ENCODE data around the gene GGA1. TPM values are rescaled to one million over a fixed set of nuclear protein-coding genes. Genes with fewer than 3 reads are reported as not detected.

The GGA1 gene
- total and polyA plus RNA-seq, 9 of the 15 experiments (the other 6 are each of a cell fraction or from before 2014, with no cell fraction given) = 1.5 to 69.5 (median 31.6) TPM

DNA sequence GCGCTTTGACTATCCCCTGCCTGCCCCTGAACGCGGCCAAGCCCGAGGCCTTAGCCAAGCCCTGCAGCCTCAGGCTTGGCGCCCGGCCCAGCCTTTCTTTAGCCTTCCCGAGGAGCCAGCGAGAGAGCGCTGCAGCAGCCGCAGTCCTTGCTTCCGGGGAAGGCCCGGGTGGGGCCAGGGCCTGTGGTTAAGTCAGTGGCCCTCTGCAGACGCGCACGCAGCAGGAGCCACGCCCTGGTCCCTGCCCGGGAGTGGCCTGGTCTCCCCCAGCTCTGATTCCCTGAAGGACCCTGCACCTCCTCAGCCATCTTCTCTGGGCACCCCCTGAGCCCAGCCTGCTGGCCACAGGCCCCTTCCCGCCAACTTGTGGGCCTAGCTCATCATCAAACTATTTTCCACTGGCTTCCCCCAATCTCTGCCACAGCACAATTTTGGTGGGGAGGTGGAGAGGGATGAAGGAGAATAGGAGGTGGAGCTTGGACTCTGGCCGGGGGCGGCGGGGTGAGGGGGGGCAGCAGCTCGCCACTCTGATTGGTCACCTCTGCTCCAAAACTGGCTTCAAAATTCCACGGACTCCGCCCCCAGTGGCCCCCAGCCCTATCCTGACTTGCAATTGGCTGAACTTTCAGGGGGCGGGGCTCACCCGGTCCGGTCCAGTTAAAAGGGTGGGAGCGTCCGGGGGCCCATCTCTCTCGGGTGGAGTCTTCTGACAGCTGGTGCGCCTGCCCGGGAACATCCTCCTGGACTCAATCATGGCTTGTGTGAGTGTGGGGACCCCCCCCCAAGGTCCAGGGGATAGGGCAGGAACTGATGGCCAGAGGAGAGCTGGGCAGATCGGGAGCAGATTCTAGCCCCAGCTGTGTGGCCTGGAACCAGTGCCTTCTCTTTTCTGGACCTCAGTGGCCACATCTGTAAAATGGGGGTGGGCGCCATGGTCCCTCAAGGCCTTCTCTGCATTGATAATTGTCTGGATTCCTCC is 66.6 kb downstream of the GGA1 start, which contains the start of gene LGALS1 (continued):
- TF ChIP-seq, protein P1, sequence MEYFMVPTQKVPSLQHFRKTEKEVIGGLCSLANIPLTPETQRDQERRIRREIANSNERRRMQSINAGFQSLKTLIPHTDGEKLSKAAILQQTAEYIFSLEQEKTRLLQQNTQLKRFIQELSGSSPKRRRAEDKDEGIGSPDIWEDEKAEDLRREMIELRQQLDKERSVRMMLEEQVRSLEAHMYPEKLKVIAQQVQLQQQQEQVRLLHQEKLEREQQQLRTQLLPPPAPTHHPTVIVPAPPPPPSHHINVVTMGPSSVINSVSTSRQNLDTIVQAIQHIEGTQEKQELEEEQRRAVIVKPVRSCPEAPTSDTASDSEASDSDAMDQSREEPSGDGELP (CRISPR knock-in tag; IDR thresholded peaks at IDR 0.05; ENCODE audit: borderline replicate concordance) = peak; percentile 65
- TF ChIP-seq ZFX (CRISPR knock-in tag; IDR thresholded peaks at IDR 0.05) (peak; percentile 88), KLF1 (tag; IDR thresholded peaks at IDR 0.05) (peak; percentile 84), MTA3 (IDR thresholded peaks at IDR 0.05; ENCODE audit: borderline replicate concordance) (peak; percentile 78), MYBL2 (IDR thresholded peaks at IDR 0.05; ENCODE audit: low read depth) (peak; percentile 60), MYBL2 (CRISPR knock-in tag; IDR thresholded peaks at IDR 0.05; ENCODE audit: borderline replicate concordance) (no peak), ZBTB7A (IDR thresholded peaks at IDR 0.05; ENCODE audit: borderline replicate concordance, control insufficient read depth, low read depth, low read length) (peak; percentile 55; the same call in 1 of the 2 replicates), SMARCE1 (IDR thresholded peaks at IDR 0.05) (0 out of 2 replicates have a peak, but pooled peaks have one; percentile 1), NCOA1 (IDR thresholded peaks at IDR 0.05; ENCODE audit: low read depth) (no peak), GABPB1 (CRISPR knock-in tag; IDR thresholded peaks at IDR 0.05) (peak; percentile 58), CBFA2T3 (IDR thresholded peaks at IDR 0.05) (0 out of 2 replicates have a peak, but pooled peaks have one; percentile 19), ZNF282 (CRISPR knock-in tag; IDR thresholded peaks at IDR 0.05) (no peak), ETV1 (tag; conservative IDR thresholded peaks at IDR 0.05; ENCODE audit: low read depth) (peak; percentile 93), COPS2 (conservative IDR thresholded peaks at IDR 0.05) (no peak), ZNF133 (CRISPR knock-in tag; IDR thresholded peaks at IDR 0.05) (no peak), ZNF707 (CRISPR knock-in tag; conservative IDR thresholded peaks at IDR 0.05) (no peak), POLR2B (IDR thresholded peaks at IDR 0.05; ENCODE audit: low read depth, partially characterized antibody) (peak; percentile 70), KAT7 (CRISPR knock-in tag; IDR thresholded peaks at IDR 0.05; ENCODE audit: borderline replicate concordance) (no peak), ZNF766 (CRISPR knock-in tag; conservative IDR thresholded peaks at IDR 0.05) (0 out of 2 replicates have a peak, but pooled peaks have one; percentile 8), ZFP36 (IDR thresholded peaks at IDR 0.05; ENCODE audit: low read depth, low read length, partially characterized antibody) (peak; percentile 4), HLTF (IDR thresholded peaks at IDR 0.05) (no peak)
- TF ChIP-seq, protein P2, sequence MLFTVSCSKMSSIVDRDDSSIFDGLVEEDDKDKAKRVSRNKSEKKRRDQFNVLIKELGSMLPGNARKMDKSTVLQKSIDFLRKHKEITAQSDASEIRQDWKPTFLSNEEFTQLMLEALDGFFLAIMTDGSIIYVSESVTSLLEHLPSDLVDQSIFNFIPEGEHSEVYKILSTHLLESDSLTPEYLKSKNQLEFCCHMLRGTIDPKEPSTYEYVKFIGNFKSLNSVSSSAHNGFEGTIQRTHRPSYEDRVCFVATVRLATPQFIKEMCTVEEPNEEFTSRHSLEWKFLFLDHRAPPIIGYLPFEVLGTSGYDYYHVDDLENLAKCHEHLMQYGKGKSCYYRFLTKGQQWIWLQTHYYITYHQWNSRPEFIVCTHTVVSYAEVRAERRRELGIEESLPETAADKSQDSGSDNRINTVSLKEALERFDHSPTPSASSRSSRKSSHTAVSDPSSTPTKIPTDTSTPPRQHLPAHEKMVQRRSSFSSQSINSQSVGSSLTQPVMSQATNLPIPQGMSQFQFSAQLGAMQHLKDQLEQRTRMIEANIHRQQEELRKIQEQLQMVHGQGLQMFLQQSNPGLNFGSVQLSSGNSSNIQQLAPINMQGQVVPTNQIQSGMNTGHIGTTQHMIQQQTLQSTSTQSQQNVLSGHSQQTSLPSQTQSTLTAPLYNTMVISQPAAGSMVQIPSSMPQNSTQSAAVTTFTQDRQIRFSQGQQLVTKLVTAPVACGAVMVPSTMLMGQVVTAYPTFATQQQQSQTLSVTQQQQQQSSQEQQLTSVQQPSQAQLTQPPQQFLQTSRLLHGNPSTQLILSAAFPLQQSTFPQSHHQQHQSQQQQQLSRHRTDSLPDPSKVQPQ (CRISPR knock-in tag; IDR thresholded peaks at IDR 0.05; ENCODE audit: borderline replicate concordance) = no peak
- TF ChIP-seq, protein P3, sequence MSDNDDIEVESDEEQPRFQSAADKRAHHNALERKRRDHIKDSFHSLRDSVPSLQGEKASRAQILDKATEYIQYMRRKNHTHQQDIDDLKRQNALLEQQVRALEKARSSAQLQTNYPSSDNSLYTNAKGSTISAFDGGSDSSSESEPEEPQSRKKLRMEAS (CRISPR knock-in tag; IDR thresholded peaks at IDR 0.05) = peak; percentile 36; the same call in 1 of the 2 replicates
- TF ChIP-seq, protein P4, sequence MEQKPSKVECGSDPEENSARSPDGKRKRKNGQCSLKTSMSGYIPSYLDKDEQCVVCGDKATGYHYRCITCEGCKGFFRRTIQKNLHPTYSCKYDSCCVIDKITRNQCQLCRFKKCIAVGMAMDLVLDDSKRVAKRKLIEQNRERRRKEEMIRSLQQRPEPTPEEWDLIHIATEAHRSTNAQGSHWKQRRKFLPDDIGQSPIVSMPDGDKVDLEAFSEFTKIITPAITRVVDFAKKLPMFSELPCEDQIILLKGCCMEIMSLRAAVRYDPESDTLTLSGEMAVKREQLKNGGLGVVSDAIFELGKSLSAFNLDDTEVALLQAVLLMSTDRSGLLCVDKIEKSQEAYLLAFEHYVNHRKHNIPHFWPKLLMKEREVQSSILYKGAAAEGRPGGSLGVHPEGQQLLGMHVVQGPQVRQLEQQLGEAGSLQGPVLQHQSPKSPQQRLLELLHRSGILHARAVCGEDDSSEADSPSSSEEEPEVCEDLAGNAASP (IDR thresholded peaks at IDR 0.05) = no peak

Measured in K562 (cell line).